Epithelial cell of prostate (primary cell): Measurements from ENCODE around the gene SPIRE2.
"Not testable (repeated sequence)": the region's sequence is repeated elsewhere in the genome, so short reads cannot be mapped to it uniquely, and the experiment has no call there.

ENCODE experiments used
- DNase-seq: peaks from one replicate; pipeline ENCODE4 v3.0.0-alpha.2; 2011; ENCODE audit warnings: low read depth, low spot score
- H3K27ac ChIP-seq: fragments of 450-650 bp; 2 replicates; pipeline ENCODE4 v1.5.1; 2017; ENCODE audit warnings: mild to moderate bottlenecking

Gene SPIRE2

GRCh38 chr16:89828199-89828869, at the start of gene SPIRE2:
SPIRE2 (plus strand) TSS chr16:89828475; CDS start chr16:89828551, 76 bp downstream.
- no peak within 1 kb of the TSS for H3K27ac ChIP-seq
- DNase-seq: no peak

GRCh38 chr16:89779231-89779908, 48.9 kb upstream of the SPIRE2 start:
- no peak overlapping the region for H3K27ac ChIP-seq
- DNase-seq: no peak

- DNase-seq: no peak
- no peak overlapping the region for H3K27ac ChIP-seq
These were observed 48.4 kb upstream of the SPIRE2 start for GRCh38 chr16:89779909-89780305.

GRCh38 chr16:89782489-89782888, 45.8 kb upstream of the SPIRE2 start:
- DNase-seq: no peak

GRCh38 chr16:89783952-89784351, 44.3 kb upstream of the SPIRE2 start:
- DNase-seq, H3K27ac ChIP-seq: not testable (repeated sequence)

More at GRCh38 chr16:89782489-89782888, 45.8 kb upstream of the SPIRE2 start:
- H3K27ac ChIP-seq: no peak overlapping the region

- no peak overlapping the region for H3K27ac ChIP-seq
- DNase-seq: no peak
These were observed 43.9 kb upstream of the SPIRE2 start for GRCh38 chr16:89784406-89784805.

- no peak for DNase-seq
- H3K27ac ChIP-seq: no peak overlapping the region
These were observed 42.6 kb upstream of the SPIRE2 start for GRCh38 chr16:89785523-89786155.

- H3K27ac ChIP-seq: no peak overlapping the region
- DNase-seq: no peak
These were observed 41.6 kb upstream of the SPIRE2 start for GRCh38 chr16:89786474-89787364.

- H3K27ac ChIP-seq: no peak overlapping the region
- no peak for DNase-seq
These were observed 40.9 kb upstream of the SPIRE2 start for GRCh38 chr16:89787365-89787805.

GRCh38 chr16:89791278-89791995, 36.8 kb upstream of the SPIRE2 start:
- no peak overlapping the region for H3K27ac ChIP-seq
- DNase-seq: no peak

GRCh38 chr16:89793092-89793491, 35.2 kb upstream of the SPIRE2 start:
- not testable (repeated sequence) for H3K27ac ChIP-seq, DNase-seq

GRCh38 chr16:89793955-89794354, 34.3 kb upstream of the SPIRE2 start:
- H3K27ac ChIP-seq: no peak overlapping the region
- no peak for DNase-seq

GRCh38 chr16:89795676-89796075, 32.6 kb upstream of the SPIRE2 start:
- DNase-seq: no peak

GRCh38 chr16:89796104-89796503, 32.2 kb upstream of the SPIRE2 start:
- no peak for DNase-seq
- no peak overlapping the region for H3K27ac ChIP-seq

More at GRCh38 chr16:89795676-89796075, 32.6 kb upstream of the SPIRE2 start:
- H3K27ac ChIP-seq: no peak overlapping the region

GRCh38 chr16:89798126-89798525, 30.1 kb upstream of the SPIRE2 start:
- H3K27ac ChIP-seq: no peak overlapping the region

GRCh38 chr16:89798832-89799370, 29.4 kb upstream of the SPIRE2 start:
- H3K27ac ChIP-seq: no peak overlapping the region
- no peak for DNase-seq

More at GRCh38 chr16:89798126-89798525, 30.1 kb upstream of the SPIRE2 start:
- no peak for DNase-seq

- no peak for DNase-seq
- no peak overlapping the region for H3K27ac ChIP-seq
These were observed 26.5 kb upstream of the SPIRE2 start for GRCh38 chr16:89801800-89802199.

- DNase-seq: no peak
- H3K27ac ChIP-seq: no peak overlapping the region
These were observed 23.0 kb upstream of the SPIRE2 start for GRCh38 chr16:89805136-89805905.
